Measurements from ENCODE around the gene JAZF1.

The JAZF1 gene

DNA sequence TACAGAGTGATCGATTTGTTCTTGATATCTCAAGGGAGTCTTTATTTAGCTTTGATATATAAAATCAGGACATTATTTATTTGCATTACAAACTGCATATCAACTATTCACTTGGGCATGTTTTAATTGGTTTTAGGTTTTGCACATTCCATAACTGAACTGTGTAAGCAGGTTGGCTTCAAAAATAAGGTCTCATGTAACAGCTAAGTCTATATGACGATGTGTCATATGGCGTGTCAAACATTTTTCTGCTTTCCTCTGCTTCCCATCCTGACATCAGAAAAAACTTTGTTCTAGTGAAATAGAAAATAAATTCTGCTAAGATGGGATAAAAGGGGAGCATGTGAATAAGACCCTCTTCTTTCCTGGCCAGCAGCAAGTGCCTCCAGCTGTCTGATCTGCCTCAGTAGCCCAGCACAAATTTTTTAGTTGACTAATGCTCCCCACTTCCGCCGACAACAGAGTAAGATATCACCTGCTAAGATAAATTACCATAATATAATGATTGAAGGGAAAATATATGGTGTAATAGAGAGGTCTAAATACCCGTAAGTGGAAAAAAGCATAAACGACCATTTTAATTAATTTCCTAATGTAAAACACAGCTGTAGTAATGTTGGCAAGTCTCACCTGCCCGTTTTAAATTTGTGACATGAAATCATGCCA lies 260.2 kb downstream of the JAZF1 start:
- Mint-ChIP-seq H3K9me3 (no peaks in the 10 kb centered on the region), H3K27me3 (no peaks in the 10 kb centered on the region), H3K4me1 (peaks cover 32% of the 10 kb centered on the region), H3K36me3 (peaks cover 12% of the 10 kb centered on the region), H3K4me3 (no peak overlapping the region), H3K27ac (no peak overlapping the region)
- DNase-seq (ENCODE audit: low spot score in 2 of 2) (no peak), ATAC-seq (ENCODE audit: low read depth) (no peak)

DNA sequence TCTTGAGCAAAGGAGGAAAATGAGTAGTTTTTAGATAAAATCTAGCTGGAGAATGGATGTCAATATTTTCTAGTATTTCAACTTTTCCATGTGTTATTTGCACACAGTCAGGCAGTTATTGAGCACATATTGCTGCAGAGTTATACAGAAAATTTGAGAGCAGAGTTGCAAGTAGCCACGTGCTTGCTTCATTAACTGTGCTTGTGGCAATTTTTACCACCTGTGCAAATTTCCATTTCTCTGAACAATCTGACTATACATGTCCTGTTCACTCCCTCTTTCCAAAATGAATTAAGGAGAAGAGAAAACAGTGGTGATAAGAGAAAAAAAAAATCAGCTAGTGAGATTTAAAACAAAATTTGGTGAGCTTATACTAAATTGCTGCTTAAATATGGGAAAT lies 262.1 kb downstream of the JAZF1 start:
- H3K9me3 Mint-ChIP-seq = no peaks in the 10 kb centered on the region
- ATAC-seq (ENCODE audit: low read depth) (no peak), DNase-seq (ENCODE audit: low spot score in 2 of 2) (no peak)
- H3K27me3 Mint-ChIP-seq = no peaks in the 10 kb centered on the region
- H3K36me3 Mint-ChIP-seq = peaks cover 15% of the 10 kb centered on the region
- no peak overlapping the region for H3K27ac Mint-ChIP-seq
- no peak overlapping the region for H3K4me3 Mint-ChIP-seq
- peaks cover 30% of the 10 kb centered on the region for H3K4me1 Mint-ChIP-seq

- ATAC-seq (ENCODE audit: low read depth) (peak; percentile 27), DNase-seq (ENCODE audit: low spot score in 2 of 2) (no peak)
- Mint-ChIP-seq H3K27me3 (no peaks in the 10 kb centered on the region), H3K4me3 (no peak overlapping the region), H3K36me3 (peaks cover 15% of the 10 kb centered on the region), H3K9me3 (no peaks in the 10 kb centered on the region), H3K27ac (no peak overlapping the region), H3K4me1 (peaks cover 24% of the 10 kb centered on the region)
Measured at GRCh38 chr7:27917774-27918314, 262.8 kb downstream of the JAZF1 start.

DNA sequence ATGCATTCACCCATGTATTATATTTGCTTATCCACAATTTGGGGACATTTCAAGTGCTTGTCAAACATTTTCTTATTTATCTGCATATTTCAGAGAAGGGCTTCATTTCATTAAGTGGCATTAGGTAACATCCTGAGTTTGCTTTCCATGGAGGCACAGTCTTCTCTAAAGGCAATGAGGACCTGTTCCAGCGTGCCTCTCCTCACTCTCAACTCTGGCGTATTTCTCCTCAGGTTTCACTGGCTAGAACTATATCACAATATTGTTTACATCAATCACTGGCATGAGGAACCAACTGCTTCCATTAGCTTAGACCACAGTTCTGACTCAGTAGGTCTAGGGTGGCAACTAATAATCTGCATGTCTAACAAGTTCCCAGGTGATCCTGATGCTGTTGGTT lies 263.5 kb downstream of the JAZF1 start:
- no peak for ATAC-seq (ENCODE audit: low read depth)
- H3K4me1 Mint-ChIP-seq = peaks cover 21% of the 10 kb centered on the region
- no peaks in the 10 kb centered on the region for H3K27me3 Mint-ChIP-seq
- no peak overlapping the region for H3K27ac Mint-ChIP-seq
- H3K9me3 Mint-ChIP-seq = no peaks in the 10 kb centered on the region
- peaks cover 15% of the 10 kb centered on the region for H3K36me3 Mint-ChIP-seq
- no peak for DNase-seq (ENCODE audit: low spot score in 2 of 2)
- no peak overlapping the region for H3K4me3 Mint-ChIP-seq

DNA sequence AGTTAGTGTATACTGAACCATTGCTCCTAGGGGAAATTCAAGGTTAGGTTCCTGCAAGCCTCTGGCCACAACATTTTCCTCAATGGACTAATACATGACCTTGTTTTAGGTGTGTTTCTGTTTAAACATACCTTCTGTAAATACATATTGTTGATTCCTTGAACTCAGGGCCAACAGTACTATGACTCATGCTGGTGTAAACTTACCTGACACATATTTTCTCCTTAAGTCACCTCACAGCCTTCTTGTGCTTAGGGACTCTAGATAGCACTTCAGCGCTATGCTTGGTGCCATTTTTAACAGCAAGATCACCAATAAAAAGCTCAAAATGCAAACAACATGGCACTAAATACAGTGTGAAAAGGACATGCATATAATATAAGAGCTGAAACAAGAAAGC lies 264.2 kb downstream of the JAZF1 start:
- H3K27me3 Mint-ChIP-seq = no peaks in the 10 kb centered on the region
- H3K27ac Mint-ChIP-seq = no peak overlapping the region
- no peak overlapping the region for H3K4me3 Mint-ChIP-seq
- no peak for ATAC-seq (ENCODE audit: low read depth)
- DNase-seq (ENCODE audit: low spot score in 2 of 2) = no peak
- peaks cover 18% of the 10 kb centered on the region for H3K36me3 Mint-ChIP-seq
- peaks cover 22% of the 10 kb centered on the region for H3K4me1 Mint-ChIP-seq
- no peaks in the 10 kb centered on the region for H3K9me3 Mint-ChIP-seq

DNA sequence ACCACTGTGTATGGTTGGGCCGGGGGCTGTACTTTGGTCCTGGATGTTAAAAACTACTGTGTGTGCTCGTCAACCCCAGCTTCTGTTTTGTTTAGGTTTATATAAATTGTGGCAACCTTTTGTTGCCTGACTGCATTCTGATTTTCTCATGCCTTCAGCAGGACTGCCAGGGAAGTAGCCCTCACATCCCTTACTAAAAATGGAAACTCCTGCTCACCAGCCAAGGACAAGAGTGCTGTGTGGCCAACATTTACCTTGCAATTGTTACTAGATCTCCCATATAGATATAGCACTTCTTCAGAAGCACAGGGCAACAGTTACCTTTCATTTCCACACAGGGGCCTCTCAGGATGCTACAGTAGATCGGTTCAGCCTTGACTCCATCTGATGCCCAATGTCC lies 266.2 kb downstream of the JAZF1 start:
- ATAC-seq (ENCODE audit: low read depth) (no peak), DNase-seq (ENCODE audit: low spot score in 2 of 2) (no peak)
- no peaks in the 10 kb centered on the region for H3K9me3 Mint-ChIP-seq
- H3K36me3 Mint-ChIP-seq = peaks cover 18% of the 10 kb centered on the region
- H3K27me3 Mint-ChIP-seq = no peaks in the 10 kb centered on the region
- H3K4me3 Mint-ChIP-seq = no peak overlapping the region
- H3K27ac Mint-ChIP-seq = no peak overlapping the region
- peaks cover 19% of the 10 kb centered on the region for H3K4me1 Mint-ChIP-seq

GRCh38 chr7:27912751-27913150 lies 267.8 kb downstream of the JAZF1 start:
- H3K4me3 Mint-ChIP-seq = no peak overlapping the region
- DNase-seq (ENCODE audit: low spot score in 2 of 2) = no peak
- no peak overlapping the region for H3K27ac Mint-ChIP-seq
- H3K4me1 Mint-ChIP-seq = peaks cover 17% of the 10 kb centered on the region
- H3K36me3 Mint-ChIP-seq = peaks cover 18% of the 10 kb centered on the region
- no peaks in the 10 kb centered on the region for H3K9me3 Mint-ChIP-seq
- ATAC-seq (ENCODE audit: low read depth) = no peak
- no peaks in the 10 kb centered on the region for H3K27me3 Mint-ChIP-seq

DNA sequence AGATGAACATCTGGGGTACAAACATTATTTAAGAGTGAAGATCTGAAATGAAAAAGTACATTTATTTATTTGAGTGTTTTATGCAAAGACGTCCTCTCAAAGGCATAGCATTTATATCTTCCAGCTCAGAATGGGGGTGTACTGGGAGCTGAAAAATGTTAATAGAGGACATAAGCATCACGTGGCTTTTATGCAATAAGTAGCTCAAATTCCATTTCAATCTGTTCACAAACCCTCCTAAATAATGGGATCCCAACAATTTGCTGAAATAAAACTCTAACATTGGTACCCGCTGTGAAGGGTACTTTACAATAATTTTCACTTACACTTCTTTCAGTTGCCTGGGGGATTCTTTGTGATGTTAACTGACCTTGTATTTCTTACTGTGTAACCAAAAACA lies 268.7 kb downstream of the JAZF1 start:
- ATAC-seq (ENCODE audit: low read depth) = no peak
- no peaks in the 10 kb centered on the region for H3K9me3 Mint-ChIP-seq
- DNase-seq (ENCODE audit: low spot score in 2 of 2) = no peak
- H3K36me3 Mint-ChIP-seq = peaks cover 13% of the 10 kb centered on the region
- H3K4me1 Mint-ChIP-seq = peaks cover 21% of the 10 kb centered on the region
- no peak overlapping the region for H3K4me3 Mint-ChIP-seq
- H3K27me3 Mint-ChIP-seq = no peaks in the 10 kb centered on the region
- H3K27ac Mint-ChIP-seq = no peak overlapping the region

DNA sequence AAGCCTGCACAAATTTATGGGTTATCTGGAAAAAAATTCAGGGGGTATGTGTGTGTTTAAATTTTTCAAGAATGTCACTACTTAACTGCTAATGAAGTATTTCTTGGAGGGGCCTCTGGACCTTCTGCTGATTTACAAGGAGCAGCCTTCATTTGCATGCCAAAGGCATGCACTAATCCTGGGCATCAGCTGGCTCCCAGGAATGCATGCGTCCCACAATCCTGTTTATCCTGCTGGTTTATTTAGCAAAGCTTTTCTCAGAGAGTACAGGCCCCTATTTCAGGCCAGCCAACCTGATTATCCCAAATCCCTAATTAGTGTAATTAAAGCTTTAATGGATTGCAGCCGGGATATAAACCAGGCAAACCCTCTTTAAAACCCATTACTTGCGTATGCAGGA lies 270.3 kb downstream of the JAZF1 start:
- no peaks in the 10 kb centered on the region for H3K9me3 Mint-ChIP-seq
- no peaks in the 10 kb centered on the region for H3K27me3 Mint-ChIP-seq
- peaks cover 7% of the 10 kb centered on the region for H3K36me3 Mint-ChIP-seq
- no peak overlapping the region for H3K4me3 Mint-ChIP-seq
- peaks cover 22% of the 10 kb centered on the region for H3K4me1 Mint-ChIP-seq
- DNase-seq (ENCODE audit: low spot score in 2 of 2) (no peak), ATAC-seq (ENCODE audit: low read depth) (no peak)
- no peak overlapping the region for H3K27ac Mint-ChIP-seq

GRCh38 chr7:27908534-27909165 lies 271.9 kb downstream of the JAZF1 start:
- Mint-ChIP-seq H3K36me3 (peaks cover 7% of the 10 kb centered on the region), H3K9me3 (no peaks in the 10 kb centered on the region), H3K27ac (peak overlapping the region; percentile 20), H3K4me1 (peaks cover 23% of the 10 kb centered on the region), H3K4me3 (no peak overlapping the region), H3K27me3 (no peaks in the 10 kb centered on the region)
- DNase-seq (ENCODE audit: low spot score in 2 of 2) (no peak), ATAC-seq (ENCODE audit: low read depth) (peak; percentile 59)

DNA sequence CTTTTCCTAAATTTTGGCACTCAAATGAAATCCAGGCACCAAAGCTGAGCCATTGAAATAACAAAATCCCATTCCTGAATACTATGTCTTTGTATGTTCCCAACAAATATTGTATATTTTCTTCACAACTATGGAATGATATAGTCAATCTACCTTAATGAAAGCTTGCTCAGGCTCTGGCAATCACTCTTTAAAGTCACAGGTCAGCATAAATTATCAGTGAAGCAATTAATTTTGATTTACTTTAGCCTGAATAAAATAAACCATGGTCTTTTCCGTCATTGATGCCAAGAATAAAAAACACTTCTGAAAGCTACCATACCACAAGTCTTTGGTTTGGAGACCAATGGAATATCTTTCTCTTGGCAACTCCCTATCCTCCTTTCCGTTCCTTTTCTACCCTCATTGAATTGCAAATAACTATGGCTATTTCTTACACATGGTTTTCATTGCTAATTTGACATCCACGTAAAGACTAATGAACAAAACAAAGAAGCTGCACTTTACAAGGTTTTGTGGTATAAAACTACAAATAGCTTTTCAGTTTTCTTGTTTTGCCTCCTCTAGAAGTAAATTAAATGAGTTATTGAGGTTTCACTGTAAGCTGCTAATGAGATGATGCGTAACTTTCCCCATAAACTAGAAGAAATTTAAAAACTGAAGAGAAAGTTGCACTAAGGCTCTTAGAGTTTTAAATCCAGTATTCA lies 274.1 kb downstream of the JAZF1 start:
- Mint-ChIP-seq H3K4me1 (peaks cover 28% of the 10 kb centered on the region), H3K27ac (peak overlapping the region; percentile 45), H3K36me3 (peaks cover 5% of the 10 kb centered on the region), H3K27me3 (no peaks in the 10 kb centered on the region), H3K4me3 (no peak overlapping the region), H3K9me3 (no peaks in the 10 kb centered on the region)
- DNase-seq (ENCODE audit: low spot score in 2 of 2) = no peak
- ATAC-seq (ENCODE audit: low read depth) = no peak

GRCh38 chr7:27905951-27906350 lies 274.6 kb downstream of the JAZF1 start:
- Mint-ChIP-seq H3K4me3 (no peak overlapping the region), H3K27ac (no peak overlapping the region), H3K36me3 (peaks cover 4% of the 10 kb centered on the region), H3K4me1 (peaks cover 29% of the 10 kb centered on the region), H3K9me3 (no peaks in the 10 kb centered on the region), H3K27me3 (no peaks in the 10 kb centered on the region)
- ATAC-seq (ENCODE audit: low read depth) (no peak), DNase-seq (ENCODE audit: low spot score in 2 of 2) (no peak)

DNA sequence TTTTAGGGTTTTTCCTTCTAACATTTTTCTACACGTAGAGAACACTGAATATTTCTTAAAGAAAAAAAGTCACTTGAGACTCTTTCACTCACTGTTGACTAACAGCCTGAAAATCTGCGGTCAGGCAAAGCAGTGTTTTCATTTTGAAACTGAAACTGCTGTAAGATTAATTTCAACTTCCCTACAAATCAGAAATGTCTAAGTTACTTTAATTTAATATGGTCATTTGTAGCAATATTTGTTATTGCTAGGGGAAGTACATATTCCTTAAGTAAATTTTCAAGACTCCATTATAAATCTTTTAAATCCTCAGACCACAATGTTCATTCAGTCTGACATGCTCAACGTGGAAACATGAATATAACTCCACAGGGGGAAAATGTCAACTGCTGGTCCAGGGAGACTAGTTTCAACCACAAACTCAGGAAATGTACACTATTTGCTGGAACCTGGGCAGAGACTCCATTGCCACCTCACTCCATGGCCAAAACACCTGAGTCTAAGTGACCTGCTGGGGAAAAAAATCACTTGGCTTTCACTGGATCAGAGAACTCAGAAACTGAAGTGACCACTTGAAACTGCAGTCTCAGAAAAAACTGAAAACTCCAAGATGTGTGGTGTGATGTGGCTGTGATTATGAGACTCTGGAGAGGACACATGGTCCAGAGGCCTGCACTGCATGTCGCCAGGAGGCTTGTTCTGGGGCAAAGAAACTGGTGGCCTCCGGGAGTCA lies 279.4 kb downstream of the JAZF1 start:
- Mint-ChIP-seq H3K36me3 (peaks cover 5% of the 10 kb centered on the region), H3K4me1 (peaks cover 37% of the 10 kb centered on the region), H3K27me3 (no peaks in the 10 kb centered on the region), H3K27ac (peak overlapping the region; percentile 86), H3K9me3 (no peaks in the 10 kb centered on the region), H3K4me3 (peak overlapping the region; percentile 24)
- DNase-seq (ENCODE audit: low spot score in 2 of 2) (peak in 1 of 2 donors; percentile 24), ATAC-seq (ENCODE audit: low read depth) (peak; percentile 92)

- ATAC-seq (ENCODE audit: low read depth) (no peak), DNase-seq (ENCODE audit: low spot score in 2 of 2) (no peak)
- Mint-ChIP-seq H3K27me3 (no peaks in the 10 kb centered on the region), H3K4me3 (no peak overlapping the region), H3K4me1 (peaks cover 44% of the 10 kb centered on the region), H3K36me3 (peaks cover 5% of the 10 kb centered on the region), H3K27ac (no peak overlapping the region), H3K9me3 (no peaks in the 10 kb centered on the region)
Measured at GRCh38 chr7:27900006-27900405, 280.6 kb downstream of the JAZF1 start.

All from memory B cell (primary cell).